H9 (cell line): ENCODE data around the gene TFIP11. TPM values are rescaled to one million over a fixed set of nuclear protein-coding genes. Genes with fewer than 3 reads are reported as not detected.

Source experiments
- DNase-seq: peaks from one replicate; pipeline ENCODE4 v3.0.0-alpha.2; 2017
- H2AFZ ChIP-seq: one replicate; pipeline ENCODE4 v1.6.1; 2013; ENCODE audit warnings: mild to moderate bottlenecking, low read length, control low read depth, moderate library complexity
- H2AK5ac ChIP-seq: 2 replicates; pipeline ENCODE4 v1.6.1; 2013; ENCODE audit warnings: low read length, control low read depth, mixed read lengths; ENCODE audit not compliant: insufficient read length
- H2BK120ac ChIP-seq: one replicate; pipeline ENCODE4 v1.6.1; 2013; ENCODE audit warnings: low read depth, mild to moderate bottlenecking, low read length, control low read depth, inconsistent platforms; ENCODE audit not compliant: poor library complexity, severe bottlenecking
- H2BK12ac ChIP-seq: 2 replicates; pipeline ENCODE4 v1.6.1; 2013; ENCODE audit warnings: low read length, control low read depth, mixed read lengths, low read depth; ENCODE audit not compliant: insufficient read length
- H2BK15ac ChIP-seq: 2 replicates; pipeline ENCODE4 v1.6.1; 2013; ENCODE audit warnings: low read depth, low read length, control low read depth
- H2BK20ac ChIP-seq: one replicate; pipeline ENCODE4 v1.6.1; 2013; ENCODE audit warnings: low read depth, mild to moderate bottlenecking, low read length, control low read depth, inconsistent platforms; ENCODE audit not compliant: poor library complexity, severe bottlenecking
- H2BK5ac ChIP-seq: 2 replicates; pipeline ENCODE4 v1.6.1; 2013; ENCODE audit warnings: low read length, control low read depth, mixed read lengths; ENCODE audit not compliant: insufficient read length
- H3K14ac ChIP-seq: 2 replicates; pipeline ENCODE4 v1.6.1; 2013; ENCODE audit warnings: low read length, control low read depth; ENCODE audit not compliant: insufficient read depth
- H3K18ac ChIP-seq: 2 replicates; pipeline ENCODE4 v1.6.1; 2013; ENCODE audit warnings: low read depth, mild to moderate bottlenecking, mixed read lengths, low read length, control low read depth; ENCODE audit not compliant: insufficient read length
- H3K23ac ChIP-seq: 2 replicates; pipeline ENCODE4 v1.6.1; 2013; ENCODE audit warnings: low read length, control low read depth, mixed read lengths, low read depth; ENCODE audit not compliant: insufficient read length
- H3K23me2 ChIP-seq: 2 replicates; pipeline ENCODE4 v1.6.1; 2013; ENCODE audit warnings: low read depth, mild to moderate bottlenecking, mixed read lengths, low read length, control low read depth; ENCODE audit not compliant: insufficient read length, poor library complexity, severe bottlenecking
- H3K27ac ChIP-seq: 2 replicates; pipeline ENCODE4 v1.5.1; 2013; ENCODE audit warnings: low read length, control low read depth, mixed read lengths, low read depth; ENCODE audit not compliant: insufficient read length
- H3K27me3 ChIP-seq: 2 replicates; pipeline ENCODE4 v1.6.1; 2013; ENCODE audit warnings: low read length, control low read depth, inconsistent platforms; ENCODE audit not compliant: insufficient read depth
- H3K4ac ChIP-seq: 2 replicates; pipeline ENCODE4 v1.6.1; 2013; ENCODE audit warnings: low read depth, mild to moderate bottlenecking, control low read depth, inconsistent platforms, low read length, moderate library complexity
- H3K4me1 ChIP-seq: 2 replicates; pipeline ENCODE4 v1.6.1; 2013; ENCODE audit warnings: low read length, control low read depth, inconsistent platforms; ENCODE audit not compliant: insufficient read depth
- H3K4me2 ChIP-seq: 2 replicates; pipeline ENCODE4 v1.6.1; 2013; ENCODE audit warnings: low read length, control low read depth, mixed read lengths; ENCODE audit not compliant: insufficient read length, insufficient read depth
- H3K56ac ChIP-seq: 2 replicates; pipeline ENCODE4 v1.6.1; 2013; ENCODE audit warnings: low read depth, mild to moderate bottlenecking, mixed read lengths, low read length, control low read depth; ENCODE audit not compliant: insufficient read length
- H3K79me1 ChIP-seq: 2 replicates; pipeline ENCODE4 v1.6.1; 2013; ENCODE audit warnings: low read depth, mild to moderate bottlenecking, moderate library complexity, low read length, control low read depth, inconsistent platforms; ENCODE audit not compliant: insufficient read depth, poor library complexity, severe bottlenecking
- H3K79me2 ChIP-seq: 2 replicates; pipeline ENCODE4 v1.6.1; 2013; ENCODE audit warnings: low read length, control low read depth, inconsistent platforms; ENCODE audit not compliant: insufficient read depth
- H3K9ac ChIP-seq: 2 replicates; pipeline ENCODE4 v1.6.1; 2013; ENCODE audit warnings: low read length, control low read depth, mixed read lengths; ENCODE audit not compliant: insufficient read length; ENCODE audit errors: extremely low read depth
- H3K9me3 ChIP-seq: one replicate; pipeline ENCODE4 v1.6.1; 2013; ENCODE audit warnings: low read depth, low read length, inconsistent platforms; ENCODE audit not compliant: control insufficient read depth
- H3T11ph ChIP-seq: one replicate; pipeline ENCODE4 v1.6.1; 2013; ENCODE audit warnings: mild to moderate bottlenecking, low read length, control low read depth, inconsistent platforms
- H4K20me1 ChIP-seq: one replicate; pipeline ENCODE4 v1.6.1; 2013; ENCODE audit not compliant: control insufficient read depth, insufficient read length, insufficient read depth
- H4K5ac ChIP-seq: 2 replicates; pipeline ENCODE4 v1.6.1; 2013; ENCODE audit warnings: low read depth, mild to moderate bottlenecking, mixed read lengths, low read length, control low read depth; ENCODE audit not compliant: insufficient read length
- H4K8ac ChIP-seq: replicated peaks from 2 replicates; pipeline ENCODE4 v1.6.1; 2013; ENCODE audit warnings: low read length, control low read depth, mixed read lengths, low read depth; ENCODE audit not compliant: insufficient read length
- H4K91ac ChIP-seq: 2 replicates; pipeline ENCODE4 v1.6.1; 2013; ENCODE audit warnings: low read depth, mild to moderate bottlenecking, moderate library complexity, mixed read lengths, low read length, control low read depth; ENCODE audit not compliant: insufficient read length
- H3K27ac Mint-ChIP-seq, 3 experiments: 2 replicates in 2 of 3; 3 replicates in 1 of 3; pipeline ENCODE4 v1.8.0; 2020 to 2021; ENCODE audit warnings: mixed read lengths in 3 of 3, mild to moderate bottlenecking in 1 of 3, moderate library complexity in 1 of 3
- H3K27me3 Mint-ChIP-seq: 2 replicates; pipeline ENCODE4 v1.8.0; 2021; ENCODE audit warnings: low read depth, mild to moderate bottlenecking, moderate library complexity, mixed read lengths
- H3K36me3 Mint-ChIP-seq, 3 experiments: 2 replicates in 2 of 3; 3 replicates in 1 of 3; pipeline ENCODE4 v1.8.0; 2020 to 2021; ENCODE audit warnings: low read depth in 3 of 3, mixed read lengths in 3 of 3; ENCODE audit not compliant: insufficient read depth in 1 of 3
- H3K4me1 Mint-ChIP-seq, 2 experiments: 2 replicates each; pipeline ENCODE4 v1.8.0; 2020; ENCODE audit warnings: mixed read lengths in 2 of 2
- H3K4me3 Mint-ChIP-seq, 2 experiments: 2 replicates in 1 of 2; 3 replicates in 1 of 2; pipeline ENCODE4 v1.8.0; 2020 to 2021; ENCODE audit warnings: mild to moderate bottlenecking in 2 of 2, mixed read lengths in 2 of 2, moderate library complexity in 1 of 2
- H3K9me3 Mint-ChIP-seq, 2 experiments: 2 replicates in 1 of 2; 3 replicates in 1 of 2; pipeline ENCODE4 v1.8.0; 2020; ENCODE audit warnings: mild to moderate bottlenecking in 2 of 2, mixed read lengths in 2 of 2, moderate library complexity in 1 of 2
- WGBS: extraction: QIAGEN DNeasy Blood & Tissue Kit; methylation state at CpG from one replicate; pipeline ENCODE4 v1.1.7; 2013; ENCODE audit warnings: missing lambda C conversion rate, low lambda C conversion rate, mixed read lengths; ENCODE audit not compliant: insufficient read length; ENCODE audit errors: extremely low coverage; 5-methylcytosine and 5-hydroxymethylcytosine counted together
- total RNA-seq: library from RNA; stranded (reverse); gene quantifications from 2 replicates; pipeline ENCODE4 v1.2.1, GENCODE V29; 2021
- TF ChIP-seq, protein P1 (sequence below): fragments of 200-600 bp; sonication (generic); conservative IDR thresholded peaks from 3 replicates; pipeline ENCODE4 v1.8.0; 2021; ENCODE audit warnings: antibody characterized with exemption, mild to moderate bottlenecking

TFIP11 gene
- total RNA-seq, 1 experiment from 2014 or later = 36.4 TPM

DNA sequence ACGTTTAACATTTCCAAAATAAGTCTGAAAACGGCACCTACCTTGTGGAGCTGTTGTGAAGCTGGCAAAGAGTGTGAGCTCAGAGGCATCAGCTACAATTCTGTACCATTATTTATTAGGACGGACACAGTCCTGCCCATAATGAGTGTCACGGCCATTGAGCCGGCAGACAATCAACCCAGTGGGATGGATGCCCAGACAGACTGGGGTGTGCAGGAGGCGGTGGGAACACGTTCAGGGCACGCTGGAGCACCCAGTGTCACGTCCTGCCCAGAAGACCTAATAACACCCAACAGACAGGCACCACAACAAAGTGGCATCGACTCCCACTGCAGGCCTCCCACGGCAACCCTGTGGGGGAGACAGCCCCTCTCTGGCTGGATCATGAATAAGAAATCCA is 43.2 kb upstream of the TFIP11 start:
- H3K27me3 ChIP-seq = no peaks in the 10 kb centered on the region
- H3K23ac ChIP-seq = no peak overlapping the region
- no peaks in the 10 kb centered on the region for H3K23me2 ChIP-seq
- peaks cover 26% of the 10 kb centered on the region for H3K4me1 ChIP-seq
- H2BK5ac ChIP-seq = no peak overlapping the region
- no peak overlapping the region for H4K5ac ChIP-seq
- peak overlapping the region; percentile 1 for H3K18ac ChIP-seq
- peak overlapping the region in 1 of 2 experiments; percentile 32; a peak in 1 of 5 replicates for H3K4me3 Mint-ChIP-seq
- H2BK20ac ChIP-seq = no peak overlapping the region
- H3K4me2 ChIP-seq = peak overlapping the region; percentile 10
- H4K8ac ChIP-seq = no peak overlapping the region
- H3K79me2 ChIP-seq = peaks cover 40% of the 10 kb centered on the region; the same call in 1 of the 2 replicates
- no peak overlapping the region for H2BK12ac ChIP-seq
- no peak overlapping the region for H2AK5ac ChIP-seq
- peak overlapping the region; percentile 58 for H3K27ac ChIP-seq
- H3K14ac ChIP-seq = no peak overlapping the region
- H3K56ac ChIP-seq = no peak overlapping the region
- TF ChIP-seq, protein P1, sequence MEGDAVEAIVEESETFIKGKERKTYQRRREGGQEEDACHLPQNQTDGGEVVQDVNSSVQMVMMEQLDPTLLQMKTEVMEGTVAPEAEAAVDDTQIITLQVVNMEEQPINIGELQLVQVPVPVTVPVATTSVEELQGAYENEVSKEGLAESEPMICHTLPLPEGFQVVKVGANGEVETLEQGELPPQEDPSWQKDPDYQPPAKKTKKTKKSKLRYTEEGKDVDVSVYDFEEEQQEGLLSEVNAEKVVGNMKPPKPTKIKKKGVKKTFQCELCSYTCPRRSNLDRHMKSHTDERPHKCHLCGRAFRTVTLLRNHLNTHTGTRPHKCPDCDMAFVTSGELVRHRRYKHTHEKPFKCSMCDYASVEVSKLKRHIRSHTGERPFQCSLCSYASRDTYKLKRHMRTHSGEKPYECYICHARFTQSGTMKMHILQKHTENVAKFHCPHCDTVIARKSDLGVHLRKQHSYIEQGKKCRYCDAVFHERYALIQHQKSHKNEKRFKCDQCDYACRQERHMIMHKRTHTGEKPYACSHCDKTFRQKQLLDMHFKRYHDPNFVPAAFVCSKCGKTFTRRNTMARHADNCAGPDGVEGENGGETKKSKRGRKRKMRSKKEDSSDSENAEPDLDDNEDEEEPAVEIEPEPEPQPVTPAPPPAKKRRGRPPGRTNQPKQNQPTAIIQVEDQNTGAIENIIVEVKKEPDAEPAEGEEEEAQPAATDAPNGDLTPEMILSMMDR = no peak
- H2BK15ac ChIP-seq = no peak overlapping the region
- peak overlapping the region in 2 of 3 experiments; percentile 49 to 66; a peak in 2 of 7 replicates for H3K27ac Mint-ChIP-seq
- H3K36me3 Mint-ChIP-seq = peaks cover 0 to 7% (median 4%) of the 10 kb centered on the region in 3 experiments; a peak in 3 of 7 replicates
- H2BK120ac ChIP-seq = no peak overlapping the region
- no peak overlapping the region for H3K9ac ChIP-seq
- H3K79me1 ChIP-seq = peaks cover 10% of the 10 kb centered on the region
- H3K4ac ChIP-seq = no peak overlapping the region
- peaks cover 81 to 82% of the 10 kb centered on the region in 2 experiments for H3K4me1 Mint-ChIP-seq
- no peak overlapping the region for H4K91ac ChIP-seq
- no peak overlapping the region for H2AFZ ChIP-seq
- no peak for DNase-seq
- H3K27me3 Mint-ChIP-seq = no peaks in the 10 kb centered on the region
- no CpG with 5 or more reads among the region's 11 CpGs for WGBS
- H4K20me1 ChIP-seq = peaks cover 3% of the 10 kb centered on the region
- no peak overlapping the region for H3T11ph ChIP-seq
- no peaks in the 10 kb centered on the region for H3K9me3 ChIP-seq
- H3K9me3 Mint-ChIP-seq = no peaks in the 10 kb centered on the region; a peak in 1 of 5 replicates
